IPS-NIHi11 (cell line): Measurements from ENCODE around the gene TMEM239.
"Not testable (repeated sequence)": the region's sequence is repeated elsewhere in the genome, so short reads cannot be mapped to it uniquely, and the experiment has no call there.

Source experiments
- DNase-seq: peaks from one replicate; pipeline ENCODE4 v3.0.0; 2012; ENCODE audit warnings: mixed read lengths, low spot score

Gene TMEM239

GRCh38 chr20:2820896-2821869 is 5.0 kb downstream of the TMEM239 start:
- DNase-seq, result peak; percentile 47

GRCh38 chr20:2822073-2822472 is 5.9 kb downstream of the TMEM239 start:
- DNase-seq, result no peak

- no peak for DNase-seq
These were observed 9.6 kb downstream of the TMEM239 start for GRCh38 chr20:2825761-2826160.

GRCh38 chr20:2826655-2827054 is 10.5 kb downstream of the TMEM239 start:
- DNase-seq, result no peak

- no peak for DNase-seq
These were observed 13.2 kb downstream of the TMEM239 start for GRCh38 chr20:2829376-2829775.

- not testable (repeated sequence) for DNase-seq
These were observed 15.0 kb downstream of the TMEM239 start for GRCh38 chr20:2831206-2831605.

- DNase-seq, result no peak
These were observed 17.6 kb downstream of the TMEM239 start for GRCh38 chr20:2833761-2834160.

GRCh38 chr20:2834401-2835110 is 18.4 kb downstream of the TMEM239 start:
- DNase-seq, result no peak

- no peak for DNase-seq
These were observed 19.2 kb downstream of the TMEM239 start for GRCh38 chr20:2835331-2835796.

- DNase-seq, result no peak
These were observed 19.9 kb downstream of the TMEM239 start for GRCh38 chr20:2836035-2836434.

- DNase-seq, result no peak
These were observed 21.2 kb downstream of the TMEM239 start for GRCh38 chr20:2837221-2837960.

GRCh38 chr20:2838170-2838797 is 22.1 kb downstream of the TMEM239 start:
- DNase-seq, result no peak

GRCh38 chr20:2838847-2839671 is 22.9 kb downstream of the TMEM239 start:
- no peak for DNase-seq

- DNase-seq, result no peak
These were observed 23.6 kb downstream of the TMEM239 start for GRCh38 chr20:2839732-2840137.

GRCh38 chr20:2840138-2840966 is 24.2 kb downstream of the TMEM239 start, which contains the start of the genes PCED1A and VPS16:
TSS of gene PCED1A (minus strand) at chr20:2840655. CDS start at chr20:2839912, 743 bp downstream.
TSS of gene VPS16 (plus strand) at chr20:2840745. CDS start at chr20:2840775, 30 bp downstream.
- DNase-seq, result peak; percentile 99

GRCh38 chr20:2840967-2841531 is 24.9 kb downstream of the TMEM239 start:
- peak; percentile 65 for DNase-seq

- DNase-seq, result no peak
These were observed 29.4 kb downstream of the TMEM239 start for GRCh38 chr20:2845607-2846006.

- no peak for DNase-seq
These were observed 30.5 kb downstream of the TMEM239 start for GRCh38 chr20:2846698-2847097.

GRCh38 chr20:2847802-2848201 is 31.6 kb downstream of the TMEM239 start:
- DNase-seq, result no peak
